ENCODE measurements around the gene DNM3. TPM values are rescaled to one million over a fixed set of nuclear protein-coding genes. Genes with fewer than 3 reads are reported as not detected.

DNM3 gene
- total and polyA plus RNA-seq, 2 donors (not counting 3 experiments of a cell fraction or from before 2014, with no cell fraction given), result 1.4 to 2.5 TPM

DNA sequence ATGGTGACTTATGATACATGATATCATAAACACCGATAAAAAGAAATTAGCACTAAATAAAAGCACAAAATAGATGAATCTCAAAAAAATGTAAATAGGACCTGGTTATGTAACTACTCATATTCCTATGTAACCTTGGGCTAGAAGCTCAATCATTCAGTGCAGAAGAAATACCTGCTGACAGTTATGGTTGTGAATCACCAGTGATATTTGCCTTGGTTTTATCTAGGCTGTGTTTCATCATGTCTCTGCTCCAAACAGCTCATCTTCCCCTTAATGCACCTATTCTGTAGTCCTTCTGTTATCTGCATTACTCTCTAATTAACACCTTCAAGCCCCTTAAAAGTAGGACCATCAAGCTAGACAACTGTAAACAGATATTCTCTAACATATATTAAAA is 618.9 kb downstream of the DNM3 start:
- Histone ChIP-seq H3K27me3 (ENCODE audit: control insufficient read depth in 2 of 2, insufficient read depth in 2 of 2, low read length in 2 of 2) (peaks cover 0 to 3% of the 10 kb centered on the region in 2 experiments), H3K27ac (ENCODE audit: insufficient read depth, low read depth, low read length) (no peak overlapping the region), H3K4me1 (ENCODE audit: control insufficient read depth, extremely low read depth, insufficient read depth, low read length) (no peaks in the 10 kb centered on the region), H3K9me1 (replicated peaks; ENCODE audit: control insufficient read depth, extremely low read depth, insufficient read depth, low read length) (no peaks in the 10 kb centered on the region), H3K4me3 (replicated peaks in 1 of 3; ENCODE audit: insufficient read depth in 1 of 3, low read depth in 1 of 3, low read length in 3 of 3) (no peak overlapping the region), H3K79me2 (ENCODE audit: control insufficient read depth, insufficient read depth, low read length) (no peaks in the 10 kb centered on the region), H3K9me3 (replicated peaks; ENCODE audit: control insufficient read depth, insufficient read depth, low read length) (no peaks in the 10 kb centered on the region), H2AFZ (ENCODE audit: low read depth, low read length) (no peak overlapping the region), H3K4me2 (ENCODE audit: insufficient read depth, low read length) (no peak overlapping the region), H3K36me3 (ENCODE audit: control insufficient read depth in 2 of 2, extremely low read depth in 1 of 2, insufficient read depth in 2 of 2, low read length in 2 of 2) (no peaks in the 10 kb centered on the region), H4K20me1 (replicated peaks; ENCODE audit: control insufficient read depth, extremely low read depth, insufficient read depth, low read length) (no peaks in the 10 kb centered on the region), H3K9ac (replicated peaks; ENCODE audit: extremely low read depth, insufficient read depth, low read length) (no peak overlapping the region)
- no TSS peak for BruUV-seq (replicated peaks)
- no peak for DNase-seq (ENCODE audit: low read depth, low spot score)
- dilution Hi-C loops (cut with MboI; ENCODE audit: extremely low pct_ligation_motif_present, low sequenced_read_pairs) (no loop called here), intact Hi-C loops (cut with micrococcal nuclease) (no loop called here)
- ChIA-PET POLR2A (no interaction called here), CTCF (interaction anchor here (0.8 to 2.5 kb wide), 2 partner anchors 9 to 260 kb away, joined by 3 to 9 read pairs; no protein-coding TSS in a partner anchor)
- TF ChIP-seq, protein P1, sequence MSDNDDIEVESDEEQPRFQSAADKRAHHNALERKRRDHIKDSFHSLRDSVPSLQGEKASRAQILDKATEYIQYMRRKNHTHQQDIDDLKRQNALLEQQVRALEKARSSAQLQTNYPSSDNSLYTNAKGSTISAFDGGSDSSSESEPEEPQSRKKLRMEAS (IDR thresholded peaks at IDR 0.05; ENCODE audit: insufficient read depth, insufficient read length), result no peak
- TF ChIP-seq MYC (IDR thresholded peaks at IDR 0.05; ENCODE audit: low read depth, low read length) (no peak), EZH2 (IDR thresholded peaks at IDR 0.05; ENCODE audit: borderline replicate concordance, low read depth, low read length, severe bottlenecking) (no peak), JUN (IDR thresholded peaks at IDR 0.05; ENCODE audit: borderline replicate concordance, insufficient read depth, insufficient read length, low read depth) (no peak), POLR2A (IDR thresholded peaks at IDR 0.05; ENCODE audit: low read depth, low read length) (no peak), GATA2 (IDR thresholded peaks at IDR 0.05; ENCODE audit: insufficient read depth, insufficient read length, low read depth, low read length) (no peak), POLR2AphosphoS5 (IDR thresholded peaks at IDR 0.05; ENCODE audit: insufficient read depth, low read depth, low read length) (no peak), FOS (IDR thresholded peaks at IDR 0.05; ENCODE audit: borderline replicate concordance, insufficient read depth, low read length) (no peak)
- TF ChIP-seq, protein P2, sequence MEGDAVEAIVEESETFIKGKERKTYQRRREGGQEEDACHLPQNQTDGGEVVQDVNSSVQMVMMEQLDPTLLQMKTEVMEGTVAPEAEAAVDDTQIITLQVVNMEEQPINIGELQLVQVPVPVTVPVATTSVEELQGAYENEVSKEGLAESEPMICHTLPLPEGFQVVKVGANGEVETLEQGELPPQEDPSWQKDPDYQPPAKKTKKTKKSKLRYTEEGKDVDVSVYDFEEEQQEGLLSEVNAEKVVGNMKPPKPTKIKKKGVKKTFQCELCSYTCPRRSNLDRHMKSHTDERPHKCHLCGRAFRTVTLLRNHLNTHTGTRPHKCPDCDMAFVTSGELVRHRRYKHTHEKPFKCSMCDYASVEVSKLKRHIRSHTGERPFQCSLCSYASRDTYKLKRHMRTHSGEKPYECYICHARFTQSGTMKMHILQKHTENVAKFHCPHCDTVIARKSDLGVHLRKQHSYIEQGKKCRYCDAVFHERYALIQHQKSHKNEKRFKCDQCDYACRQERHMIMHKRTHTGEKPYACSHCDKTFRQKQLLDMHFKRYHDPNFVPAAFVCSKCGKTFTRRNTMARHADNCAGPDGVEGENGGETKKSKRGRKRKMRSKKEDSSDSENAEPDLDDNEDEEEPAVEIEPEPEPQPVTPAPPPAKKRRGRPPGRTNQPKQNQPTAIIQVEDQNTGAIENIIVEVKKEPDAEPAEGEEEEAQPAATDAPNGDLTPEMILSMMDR (IDR thresholded peaks at IDR 0.05; ENCODE audit: extremely low read depth in 1 of 2, insufficient read depth in 1 of 2, low read depth in 1 of 2, low read length in 2 of 2), result no peak
- FAIRE-seq, result no peak
